H1 (cell line): ENCODE results near the gene SPDEF. TPM values are rescaled to one million over a fixed set of nuclear protein-coding genes. Genes with fewer than 3 reads are reported as not detected.

Experiments
- CHD2 ChIP-seq: IDR thresholded peaks from 2 replicates; pipeline ENCODE4 v1.6.1; 2012; ENCODE audit warnings: low read length, improper control_type of control experiment
- SP1 ChIP-seq: IDR thresholded peaks from 2 replicates; pipeline ENCODE4 v1.6.1; 2011; ENCODE audit warnings: low read depth, low read length
- polyA plus RNA-seq, 7 experiments: library from polyadenylated mRNA; depleted of rRNA in 3 of 7; stranded (reverse) in 5 of 7; unstranded in 2 of 7; fragments of >200 nt in 5 of 7; fragments of 200-250 nt in 2 of 7; gene quantifications; 1 replicate in 5 of 7; 2 replicates in 1 of 7; 4 replicates in 1 of 7; pipeline versions ENCODE4 v1.2.1 to v1.2.3, GENCODE V29; 2011 to 2013; ENCODE audit warnings: missing spikeins in 2 of 7, mixed read lengths in 2 of 7
- total RNA-seq: library from RNA; stranded (reverse); fragmentation: NEBNext Ultra II Directional; extraction: Animal tissue kit (Norgen Biotek cat#: 25700); gene quantifications from 2 replicates; pipeline ENCODE4 v1.2.1, GENCODE V29; 2021
- TF ChIP-seq, protein P1 (sequence below): fragments of 300-600 bp; sonication (generic); IDR thresholded peaks from 2 replicates; pipeline ENCODE4 v1.7.1; 2012; ENCODE audit warnings: low read length, moderate library complexity, mild to moderate bottlenecking, inconsistent platforms; ENCODE audit not compliant: insufficient replicate concordance

The SPDEF gene
- total and polyA plus RNA-seq, 2 of the 8 experiments (the other 6 are each of a cell fraction or from before 2014, with no cell fraction given): 0.15 to 0.30 TPM

DNA sequence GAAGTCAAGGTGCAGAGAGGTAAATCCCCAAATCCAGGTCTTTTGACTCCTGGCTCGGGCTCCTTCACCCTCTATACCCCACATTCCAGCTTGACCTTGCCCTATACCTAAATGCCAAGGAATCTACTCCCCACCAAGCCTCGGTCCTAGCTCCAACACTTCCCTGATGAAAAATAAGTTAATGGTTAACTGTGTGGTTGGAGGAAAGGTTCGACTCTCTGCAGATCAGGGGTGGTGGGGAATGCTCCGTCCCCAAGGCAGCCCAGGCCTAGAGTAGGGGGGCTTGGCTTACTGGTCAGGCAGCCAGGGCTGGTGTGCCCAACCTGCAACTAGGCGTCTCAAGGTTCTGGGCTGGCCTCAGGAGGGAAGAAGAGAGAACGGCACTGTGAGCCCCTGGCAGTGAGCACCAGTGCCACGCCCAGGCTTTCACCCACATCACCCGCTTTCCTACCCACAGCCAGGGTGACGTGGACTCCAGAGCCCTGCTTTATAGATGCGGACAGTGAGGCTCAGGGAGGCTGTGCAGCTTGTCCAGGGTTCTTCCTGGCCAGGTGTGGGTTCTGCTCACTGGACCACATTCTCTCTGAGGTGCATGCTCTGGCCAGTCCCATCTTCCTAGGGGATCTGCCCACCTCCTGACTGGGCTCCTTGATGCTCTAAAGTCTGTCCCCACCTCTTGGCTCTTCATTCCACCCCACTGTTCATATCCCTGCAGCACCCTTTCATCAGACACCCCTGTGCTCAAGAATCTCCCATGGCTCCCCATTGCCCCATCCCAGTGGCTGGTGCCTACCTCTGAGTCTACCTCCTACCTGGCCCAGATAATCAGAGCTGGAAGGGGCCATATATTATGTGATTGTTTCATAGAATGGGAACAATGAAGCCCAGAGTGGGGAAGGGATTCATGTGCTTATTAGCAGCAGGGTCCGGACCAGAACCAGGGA, 8.2 kb downstream of the SPDEF start (continued):
- TF ChIP-seq, protein P1, sequence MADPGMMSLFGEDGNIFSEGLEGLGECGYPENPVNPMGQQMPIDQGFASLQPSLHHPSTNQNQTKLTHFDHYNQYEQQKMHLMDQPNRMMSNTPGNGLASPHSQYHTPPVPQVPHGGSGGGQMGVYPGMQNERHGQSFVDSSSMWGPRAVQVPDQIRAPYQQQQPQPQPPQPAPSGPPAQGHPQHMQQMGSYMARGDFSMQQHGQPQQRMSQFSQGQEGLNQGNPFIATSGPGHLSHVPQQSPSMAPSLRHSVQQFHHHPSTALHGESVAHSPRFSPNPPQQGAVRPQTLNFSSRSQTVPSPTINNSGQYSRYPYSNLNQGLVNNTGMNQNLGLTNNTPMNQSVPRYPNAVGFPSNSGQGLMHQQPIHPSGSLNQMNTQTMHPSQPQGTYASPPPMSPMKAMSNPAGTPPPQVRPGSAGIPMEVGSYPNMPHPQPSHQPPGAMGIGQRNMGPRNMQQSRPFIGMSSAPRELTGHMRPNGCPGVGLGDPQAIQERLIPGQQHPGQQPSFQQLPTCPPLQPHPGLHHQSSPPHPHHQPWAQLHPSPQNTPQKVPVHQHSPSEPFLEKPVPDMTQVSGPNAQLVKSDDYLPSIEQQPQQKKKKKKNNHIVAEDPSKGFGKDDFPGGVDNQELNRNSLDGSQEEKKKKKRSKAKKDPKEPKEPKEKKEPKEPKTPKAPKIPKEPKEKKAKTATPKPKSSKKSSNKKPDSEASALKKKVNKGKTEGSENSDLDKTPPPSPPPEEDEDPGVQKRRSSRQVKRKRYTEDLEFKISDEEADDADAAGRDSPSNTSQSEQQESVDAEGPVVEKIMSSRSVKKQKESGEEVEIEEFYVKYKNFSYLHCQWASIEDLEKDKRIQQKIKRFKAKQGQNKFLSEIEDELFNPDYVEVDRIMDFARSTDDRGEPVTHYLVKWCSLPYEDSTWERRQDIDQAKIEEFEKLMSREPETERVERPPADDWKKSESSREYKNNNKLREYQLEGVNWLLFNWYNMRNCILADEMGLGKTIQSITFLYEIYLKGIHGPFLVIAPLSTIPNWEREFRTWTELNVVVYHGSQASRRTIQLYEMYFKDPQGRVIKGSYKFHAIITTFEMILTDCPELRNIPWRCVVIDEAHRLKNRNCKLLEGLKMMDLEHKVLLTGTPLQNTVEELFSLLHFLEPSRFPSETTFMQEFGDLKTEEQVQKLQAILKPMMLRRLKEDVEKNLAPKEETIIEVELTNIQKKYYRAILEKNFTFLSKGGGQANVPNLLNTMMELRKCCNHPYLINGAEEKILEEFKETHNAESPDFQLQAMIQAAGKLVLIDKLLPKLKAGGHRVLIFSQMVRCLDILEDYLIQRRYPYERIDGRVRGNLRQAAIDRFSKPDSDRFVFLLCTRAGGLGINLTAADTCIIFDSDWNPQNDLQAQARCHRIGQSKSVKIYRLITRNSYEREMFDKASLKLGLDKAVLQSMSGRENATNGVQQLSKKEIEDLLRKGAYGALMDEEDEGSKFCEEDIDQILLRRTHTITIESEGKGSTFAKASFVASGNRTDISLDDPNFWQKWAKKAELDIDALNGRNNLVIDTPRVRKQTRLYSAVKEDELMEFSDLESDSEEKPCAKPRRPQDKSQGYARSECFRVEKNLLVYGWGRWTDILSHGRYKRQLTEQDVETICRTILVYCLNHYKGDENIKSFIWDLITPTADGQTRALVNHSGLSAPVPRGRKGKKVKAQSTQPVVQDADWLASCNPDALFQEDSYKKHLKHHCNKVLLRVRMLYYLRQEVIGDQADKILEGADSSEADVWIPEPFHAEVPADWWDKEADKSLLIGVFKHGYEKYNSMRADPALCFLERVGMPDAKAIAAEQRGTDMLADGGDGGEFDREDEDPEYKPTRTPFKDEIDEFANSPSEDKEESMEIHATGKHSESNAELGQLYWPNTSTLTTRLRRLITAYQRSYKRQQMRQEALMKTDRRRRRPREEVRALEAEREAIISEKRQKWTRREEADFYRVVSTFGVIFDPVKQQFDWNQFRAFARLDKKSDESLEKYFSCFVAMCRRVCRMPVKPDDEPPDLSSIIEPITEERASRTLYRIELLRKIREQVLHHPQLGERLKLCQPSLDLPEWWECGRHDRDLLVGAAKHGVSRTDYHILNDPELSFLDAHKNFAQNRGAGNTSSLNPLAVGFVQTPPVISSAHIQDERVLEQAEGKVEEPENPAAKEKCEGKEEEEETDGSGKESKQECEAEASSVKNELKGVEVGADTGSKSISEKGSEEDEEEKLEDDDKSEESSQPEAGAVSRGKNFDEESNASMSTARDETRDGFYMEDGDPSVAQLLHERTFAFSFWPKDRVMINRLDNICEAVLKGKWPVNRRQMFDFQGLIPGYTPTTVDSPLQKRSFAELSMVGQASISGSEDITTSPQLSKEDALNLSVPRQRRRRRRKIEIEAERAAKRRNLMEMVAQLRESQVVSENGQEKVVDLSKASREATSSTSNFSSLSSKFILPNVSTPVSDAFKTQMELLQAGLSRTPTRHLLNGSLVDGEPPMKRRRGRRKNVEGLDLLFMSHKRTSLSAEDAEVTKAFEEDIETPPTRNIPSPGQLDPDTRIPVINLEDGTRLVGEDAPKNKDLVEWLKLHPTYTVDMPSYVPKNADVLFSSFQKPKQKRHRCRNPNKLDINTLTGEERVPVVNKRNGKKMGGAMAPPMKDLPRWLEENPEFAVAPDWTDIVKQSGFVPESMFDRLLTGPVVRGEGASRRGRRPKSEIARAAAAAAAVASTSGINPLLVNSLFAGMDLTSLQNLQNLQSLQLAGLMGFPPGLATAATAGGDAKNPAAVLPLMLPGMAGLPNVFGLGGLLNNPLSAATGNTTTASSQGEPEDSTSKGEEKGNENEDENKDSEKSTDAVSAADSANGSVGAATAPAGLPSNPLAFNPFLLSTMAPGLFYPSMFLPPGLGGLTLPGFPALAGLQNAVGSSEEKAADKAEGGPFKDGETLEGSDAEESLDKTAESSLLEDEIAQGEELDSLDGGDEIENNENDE: no peak
- TF ChIP-seq CHD2 (no peak), SP1 (no peak)
- TF ChIP-seq, all 59 proteins: peak for 0
